ENCODE data around the gene OTUD1. TPM values are rescaled to one million over a fixed set of nuclear protein-coding genes. Genes with fewer than 3 reads are reported as not detected.

Gene OTUD1
- polyA plus RNA-seq, 1 donor (not counting 4 experiments of a cell fraction or from before 2014, with no cell fraction given): 4.7 TPM

DNA sequence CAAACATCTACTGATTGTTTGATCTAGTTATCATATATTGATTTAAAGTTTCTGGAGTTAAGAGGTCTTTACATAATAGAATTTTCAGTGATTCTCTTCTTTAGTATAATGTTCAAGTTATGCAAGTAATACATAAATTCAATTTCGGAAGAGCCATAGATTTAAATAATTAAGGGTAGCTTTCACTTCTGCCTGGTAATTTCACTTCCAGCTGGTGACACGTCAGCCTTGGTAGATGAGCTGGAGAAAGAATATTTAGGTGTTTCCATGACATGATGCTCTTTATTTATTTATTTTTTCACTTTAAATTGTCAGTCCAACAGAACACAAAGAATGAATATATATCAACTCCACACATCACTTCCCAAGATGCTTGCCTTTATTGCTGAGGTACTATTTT, 5.2 kb upstream of the OTUD1 start:
- TF ChIP-seq, protein P1, sequence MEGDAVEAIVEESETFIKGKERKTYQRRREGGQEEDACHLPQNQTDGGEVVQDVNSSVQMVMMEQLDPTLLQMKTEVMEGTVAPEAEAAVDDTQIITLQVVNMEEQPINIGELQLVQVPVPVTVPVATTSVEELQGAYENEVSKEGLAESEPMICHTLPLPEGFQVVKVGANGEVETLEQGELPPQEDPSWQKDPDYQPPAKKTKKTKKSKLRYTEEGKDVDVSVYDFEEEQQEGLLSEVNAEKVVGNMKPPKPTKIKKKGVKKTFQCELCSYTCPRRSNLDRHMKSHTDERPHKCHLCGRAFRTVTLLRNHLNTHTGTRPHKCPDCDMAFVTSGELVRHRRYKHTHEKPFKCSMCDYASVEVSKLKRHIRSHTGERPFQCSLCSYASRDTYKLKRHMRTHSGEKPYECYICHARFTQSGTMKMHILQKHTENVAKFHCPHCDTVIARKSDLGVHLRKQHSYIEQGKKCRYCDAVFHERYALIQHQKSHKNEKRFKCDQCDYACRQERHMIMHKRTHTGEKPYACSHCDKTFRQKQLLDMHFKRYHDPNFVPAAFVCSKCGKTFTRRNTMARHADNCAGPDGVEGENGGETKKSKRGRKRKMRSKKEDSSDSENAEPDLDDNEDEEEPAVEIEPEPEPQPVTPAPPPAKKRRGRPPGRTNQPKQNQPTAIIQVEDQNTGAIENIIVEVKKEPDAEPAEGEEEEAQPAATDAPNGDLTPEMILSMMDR (optimal IDR thresholded peaks at IDR 0.05 in 1 of 3, IDR thresholded peaks at IDR 0.05 in 1 of 3, conservative IDR thresholded peaks at IDR 0.05 in 1 of 3; ENCODE audit: extremely low read depth in 1 of 3, insufficient read depth in 2 of 3, low read length in 3 of 3): no peak
- no peak for TF ChIP-seq EZH2 (IDR thresholded peaks at IDR 0.05; ENCODE audit: low read length)
- H3K4me2 ChIP-seq (ENCODE audit: control insufficient read depth, extremely low read depth, insufficient read depth, low read depth, low read length): no peak overlapping the region
- no peak overlapping the region for H3K4me3 ChIP-seq (ENCODE audit: control insufficient read depth in 2 of 3, extremely low read depth in 1 of 3, insufficient read depth in 2 of 3, low read depth in 1 of 3, low read length in 3 of 3)
- no peaks in the 10 kb centered on the region for H3K27me3 ChIP-seq (ENCODE audit: control insufficient read depth, extremely low read depth, insufficient read depth, low read length)
- no peaks in the 10 kb centered on the region for H3K9me1 ChIP-seq (ENCODE audit: control insufficient read depth, extremely low read depth, insufficient read depth, low read length)
- H3K79me2 ChIP-seq (ENCODE audit: control insufficient read depth, insufficient read depth, low read length): no peaks in the 10 kb centered on the region
- H2AFZ ChIP-seq (ENCODE audit: control insufficient read depth, low read length): no peak overlapping the region
- H3K27ac ChIP-seq (ENCODE audit: control insufficient read depth, insufficient read depth, low read length): no peak overlapping the region
- no peaks in the 10 kb centered on the region for H4K20me1 ChIP-seq (ENCODE audit: control insufficient read depth, extremely low read depth, insufficient read depth, low read length)
- H3K36me3 ChIP-seq (ENCODE audit: control insufficient read depth in 2 of 2, extremely low read depth in 1 of 2, insufficient read depth in 2 of 2, low read length in 2 of 2): no peaks in the 10 kb centered on the region
- H3K9ac ChIP-seq (ENCODE audit: control insufficient read depth, extremely low read depth, insufficient read depth, low read length): no peak overlapping the region
- no peaks in the 10 kb centered on the region for H3K9me3 ChIP-seq (ENCODE audit: control insufficient read depth, low read depth, low read length)
- peaks cover 16% of the 10 kb centered on the region for H3K4me1 ChIP-seq (ENCODE audit: control insufficient read depth, extremely low read depth, insufficient read depth, low read length)
- no peak for FAIRE-seq
- dilution Hi-C loops (cut with MboI; ENCODE audit: extremely low pct_ligation_motif_present, low sequenced_read_pairs): no loop called here
- no peak for DNase-seq (ENCODE audit: low read depth, low spot score)

DNA sequence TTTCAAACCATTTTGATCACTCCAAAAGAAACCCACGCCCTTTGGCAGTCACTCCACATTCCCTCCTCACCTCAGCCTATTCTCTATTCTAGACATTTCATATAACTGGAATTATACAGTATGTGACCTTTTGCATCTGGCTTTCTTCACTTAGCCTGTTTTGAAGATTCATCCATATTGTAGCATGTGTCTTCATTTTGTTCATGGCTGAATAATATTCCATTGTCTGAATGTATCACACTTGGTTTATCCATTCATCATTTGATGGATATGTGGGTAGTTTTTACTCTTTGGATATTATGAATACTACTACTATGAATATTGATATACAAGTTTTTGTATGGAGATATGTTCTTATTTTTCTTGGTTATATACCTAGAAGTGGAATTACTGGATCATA, 3.5 kb upstream of the OTUD1 start:
- H4K20me1 ChIP-seq (ENCODE audit: control insufficient read depth, extremely low read depth, insufficient read depth, low read length): no peaks in the 10 kb centered on the region
- no peak overlapping the region for H2AFZ ChIP-seq (ENCODE audit: control insufficient read depth, low read length)
- peaks cover 3% of the 10 kb centered on the region for H3K79me2 ChIP-seq (ENCODE audit: control insufficient read depth, insufficient read depth, low read length)
- DNase-seq (ENCODE audit: low read depth, low spot score) (no peak), FAIRE-seq (no peak)
- H3K36me3 ChIP-seq (ENCODE audit: control insufficient read depth in 2 of 2, extremely low read depth in 1 of 2, insufficient read depth in 2 of 2, low read length in 2 of 2): no peaks in the 10 kb centered on the region
- no peaks in the 10 kb centered on the region for H3K27me3 ChIP-seq (ENCODE audit: control insufficient read depth, extremely low read depth, insufficient read depth, low read length)
- no peak overlapping the region for H3K27ac ChIP-seq (ENCODE audit: control insufficient read depth, insufficient read depth, low read length)
- H3K4me1 ChIP-seq (ENCODE audit: control insufficient read depth, extremely low read depth, insufficient read depth, low read length): peaks cover 17% of the 10 kb centered on the region
- dilution Hi-C loops (cut with MboI; ENCODE audit: extremely low pct_ligation_motif_present, low sequenced_read_pairs): no loop called here
- no peak overlapping the region for H3K4me3 ChIP-seq (ENCODE audit: control insufficient read depth in 2 of 3, extremely low read depth in 1 of 3, insufficient read depth in 2 of 3, low read depth in 1 of 3, low read length in 3 of 3)
- H3K9me1 ChIP-seq (ENCODE audit: control insufficient read depth, extremely low read depth, insufficient read depth, low read length): no peaks in the 10 kb centered on the region
- no peaks in the 10 kb centered on the region for H3K9me3 ChIP-seq (ENCODE audit: control insufficient read depth, low read depth, low read length)
- no peak for TF ChIP-seq EZH2 (IDR thresholded peaks at IDR 0.05; ENCODE audit: low read length)
- TF ChIP-seq, protein P1 (optimal IDR thresholded peaks at IDR 0.05 in 1 of 3, IDR thresholded peaks at IDR 0.05 in 1 of 3, conservative IDR thresholded peaks at IDR 0.05 in 1 of 3; ENCODE audit: extremely low read depth in 1 of 3, insufficient read depth in 2 of 3, low read length in 3 of 3): no peak
- no peak overlapping the region for H3K4me2 ChIP-seq (ENCODE audit: control insufficient read depth, extremely low read depth, insufficient read depth, low read depth, low read length)
- no peak overlapping the region for H3K9ac ChIP-seq (ENCODE audit: control insufficient read depth, extremely low read depth, insufficient read depth, low read length)
